GM19468 (cell line): ENCODE measurements around the gene RAB3B.
A peak's percentile ranks its signal among the peaks of the same experiment; 100 is the strongest.
"Not testable (repeated sequence)": the region's sequence is repeated elsewhere in the genome, so short reads cannot be mapped to it uniquely, and the experiment has no call there.

Source experiments
- ATAC-seq: cut with Tn5 transposase; IDR thresholded peaks from one replicate; pipeline ENCODE4 v1.9.1; 2021; ENCODE audit warnings: mild to moderate bottlenecking, moderate library complexity, moderate number of reproducible peaks; ENCODE audit not compliant: unreplicated experiment; ENCODE audit errors: extremely low read depth

RAB3B gene

DNA sequence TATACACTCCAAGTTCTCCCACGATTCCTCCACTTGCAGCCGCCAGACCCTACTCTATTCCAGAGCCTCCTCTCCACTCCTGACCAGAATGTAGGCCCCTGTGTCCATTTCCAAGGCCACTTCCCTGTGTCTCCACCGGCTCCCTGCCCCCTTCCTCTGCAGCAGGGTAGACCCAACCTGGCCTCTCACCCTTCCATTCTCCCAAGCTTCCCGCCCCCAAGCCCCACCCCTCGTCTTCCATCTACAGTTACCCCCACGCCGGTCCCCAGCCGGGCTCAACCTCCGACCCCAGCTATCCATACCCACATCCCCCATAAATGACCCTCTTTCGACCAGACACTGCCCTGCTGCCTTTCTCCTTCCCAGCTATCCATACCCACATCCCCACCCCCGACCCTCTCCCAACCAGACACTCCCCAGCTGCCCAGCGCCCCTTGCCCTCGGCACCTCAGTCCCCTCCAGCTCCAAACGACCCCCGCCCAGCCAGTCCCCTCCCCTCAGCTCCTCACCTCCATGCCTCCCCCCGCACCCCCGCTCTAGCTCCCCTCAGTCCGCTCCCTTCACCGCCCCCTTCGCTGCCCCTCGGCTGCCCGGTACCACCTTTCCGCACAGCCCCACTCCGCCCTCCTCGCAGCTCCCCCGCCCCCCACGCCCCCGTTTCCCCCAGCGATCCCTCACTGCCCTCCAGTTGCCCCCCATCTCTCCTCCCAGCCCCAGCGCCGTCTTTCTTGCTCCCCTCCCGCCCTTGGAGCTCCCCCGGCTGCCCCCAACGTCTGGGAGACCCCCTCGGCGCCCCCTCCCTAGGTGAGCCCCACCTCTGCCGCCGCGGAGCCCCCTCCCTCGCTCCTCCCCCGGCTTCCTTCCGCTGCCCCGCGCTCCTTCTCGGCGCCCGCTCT lies 670 bp downstream of the RAB3B start:
- ATAC-seq, result no peak

DNA sequence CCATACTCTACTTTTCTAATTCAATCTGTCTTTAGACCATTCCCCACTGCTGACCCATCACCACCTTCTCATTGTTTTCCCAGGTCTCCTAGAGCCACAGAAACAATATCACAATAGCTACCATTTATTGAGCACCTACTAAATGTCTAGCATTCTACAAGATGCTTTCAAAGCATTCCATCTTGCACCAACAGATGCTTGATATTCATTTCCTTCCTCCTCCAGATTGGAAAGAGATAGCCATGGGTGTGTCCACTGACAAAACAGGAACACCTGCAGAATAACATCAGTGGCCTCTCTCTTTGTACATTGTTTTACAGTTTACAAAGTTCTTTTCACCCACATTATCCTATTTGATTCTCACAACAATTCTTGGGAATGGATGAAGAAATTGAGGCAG lies 2.2 kb downstream of the RAB3B start:
- no peak for ATAC-seq

DNA sequence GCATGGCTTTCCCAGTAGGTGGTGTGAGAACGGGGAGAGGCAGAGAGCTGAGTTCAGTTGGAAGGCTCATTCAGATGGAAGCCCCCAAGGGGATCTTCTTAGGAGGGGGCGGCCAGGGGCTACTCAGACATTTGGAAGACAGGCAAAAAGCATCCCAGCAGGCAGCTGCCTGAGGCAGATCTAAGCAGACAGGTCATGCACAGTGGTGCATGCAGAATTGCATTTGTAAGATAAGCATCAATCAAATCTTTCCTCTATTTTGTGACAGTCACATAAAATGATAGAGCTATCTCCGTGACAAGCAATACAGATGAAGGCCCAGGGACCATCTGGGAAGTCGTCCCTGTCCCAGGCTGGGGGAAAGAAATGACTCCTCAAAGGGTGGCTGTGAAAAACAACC lies 3.8 kb downstream of the RAB3B start:
- no peak for ATAC-seq

DNA sequence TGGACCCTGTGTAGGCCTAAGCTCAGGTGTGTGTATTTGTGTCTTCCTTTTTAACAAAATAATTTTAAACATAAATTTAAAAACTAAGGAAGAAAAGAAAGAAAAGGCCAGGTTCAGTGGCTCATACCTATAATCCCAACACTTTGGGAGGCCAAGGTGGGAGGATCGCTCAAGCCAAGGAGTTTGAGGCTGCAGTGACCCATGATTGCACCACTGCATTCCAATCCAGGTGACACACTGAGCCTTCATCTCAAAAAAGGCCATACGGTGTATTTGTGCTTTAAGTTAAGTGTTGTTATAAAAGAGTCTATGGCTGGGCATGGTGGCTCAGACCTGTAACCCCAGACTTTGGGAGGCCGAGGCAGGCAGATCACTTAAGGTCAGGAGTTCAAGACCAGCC lies 8.3 kb downstream of the RAB3B start:
- ATAC-seq, result no peak

DNA sequence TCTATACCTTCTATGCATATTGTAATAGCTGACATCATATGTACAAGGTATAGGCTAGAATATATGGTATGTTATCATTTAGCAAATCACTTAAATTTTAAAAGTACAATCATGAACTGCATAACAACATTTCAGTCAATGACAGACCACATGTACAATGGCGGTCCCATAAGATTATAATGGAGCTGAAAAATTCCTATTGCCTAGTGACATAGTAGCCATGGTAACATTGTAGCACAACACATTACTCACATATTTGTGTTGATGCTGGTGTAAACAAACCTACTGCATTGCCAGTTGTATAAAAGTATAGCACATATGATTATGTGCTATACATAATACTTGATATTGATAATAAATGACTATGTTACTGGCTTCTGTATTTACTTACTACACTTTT lies 8.9 kb downstream of the RAB3B start:
- no peak for ATAC-seq

DNA sequence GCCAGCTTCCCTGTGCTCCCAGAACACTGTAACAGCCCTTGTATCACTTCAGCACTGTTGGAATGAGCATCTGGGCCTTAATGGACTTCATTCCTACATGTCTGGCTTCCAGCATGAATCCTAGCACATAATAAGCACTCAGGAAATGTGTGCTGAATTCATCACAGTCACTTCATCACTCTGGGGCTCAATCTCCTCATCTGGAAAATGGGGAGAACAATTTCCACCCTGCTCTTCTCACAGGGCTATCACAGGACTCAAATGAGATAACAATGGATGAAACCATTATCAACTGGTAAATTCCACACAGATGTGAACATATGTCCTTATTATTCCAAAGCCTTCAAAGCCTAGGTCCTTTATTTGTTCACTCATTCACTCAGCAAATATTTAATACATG lies 12.4 kb downstream of the RAB3B start:
- ATAC-seq, result no peak

DNA sequence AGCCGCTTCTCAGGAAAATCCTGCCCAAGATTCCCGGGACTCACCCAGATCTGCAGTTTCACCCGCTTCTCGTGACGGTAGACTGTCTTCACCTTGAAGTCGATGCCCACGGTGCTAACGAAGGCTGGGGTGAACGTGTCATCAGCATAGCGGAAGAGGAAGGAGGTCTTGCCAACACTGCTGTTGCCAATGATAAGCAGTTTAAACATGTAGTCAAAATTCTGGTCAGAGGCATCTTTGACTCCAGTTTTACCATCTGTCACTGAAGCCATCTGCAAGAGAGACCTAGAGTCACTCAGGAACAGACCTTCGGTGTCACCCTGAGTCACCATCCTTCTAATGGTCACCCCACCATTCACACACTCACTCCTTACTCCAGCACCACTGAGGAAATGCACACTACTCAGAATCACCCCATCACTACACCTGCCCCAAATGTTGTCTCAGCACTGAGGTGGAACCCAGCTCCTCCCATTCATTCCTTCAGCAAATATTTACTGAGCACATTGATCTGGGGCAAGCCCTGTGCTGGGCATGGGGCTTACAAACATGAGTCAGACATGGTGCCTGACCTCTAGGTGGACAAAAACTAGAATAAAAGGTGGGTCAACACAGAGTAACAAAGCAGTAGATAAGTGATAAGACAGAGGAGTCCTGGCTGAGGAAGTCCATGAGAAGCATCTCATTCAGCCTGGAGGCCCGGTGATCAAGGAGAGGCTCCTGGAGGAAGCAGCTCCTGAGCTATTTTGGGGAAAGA lies 13.5 kb downstream of the RAB3B start:
- no peak for ATAC-seq

DNA sequence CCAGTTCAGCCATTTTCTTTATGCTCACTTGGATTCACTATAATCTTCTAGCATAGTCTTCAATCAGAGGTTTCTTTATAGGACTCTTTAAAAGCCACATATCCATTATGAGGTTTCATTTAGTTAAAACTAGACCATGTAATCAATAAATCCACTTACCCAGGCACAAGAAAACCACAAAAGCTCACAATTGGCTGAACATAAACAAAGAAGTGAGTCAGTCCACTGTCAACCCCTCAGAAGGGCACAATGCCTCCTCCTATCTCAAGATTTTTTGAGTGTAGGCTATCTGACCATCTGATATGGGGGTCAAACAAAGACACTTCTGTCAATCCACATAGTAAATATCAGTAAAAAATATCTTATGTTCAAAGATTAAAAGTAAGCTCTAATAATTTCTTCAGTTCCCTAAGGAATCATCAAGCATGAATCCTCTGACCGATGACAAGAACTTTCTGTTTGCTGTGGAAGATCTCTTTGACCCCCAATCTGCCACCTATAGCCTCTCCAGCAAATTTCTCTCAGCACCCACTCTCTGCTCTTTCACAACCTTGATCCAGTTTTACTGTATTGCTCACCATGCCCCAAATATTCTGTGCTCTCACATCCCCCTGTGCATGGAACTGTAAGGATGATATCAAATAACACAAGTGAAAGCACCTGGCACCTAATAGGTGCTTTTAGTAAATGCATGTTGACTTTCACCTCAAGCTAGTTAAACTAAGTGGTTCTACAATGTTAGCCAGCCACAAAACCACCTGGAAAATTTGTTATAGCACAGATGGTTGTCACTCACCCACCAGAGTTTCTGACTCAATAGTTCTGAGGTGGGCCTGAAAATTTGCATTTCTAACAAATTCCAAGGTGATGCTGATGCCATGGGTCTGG lies 16.7 kb downstream of the RAB3B start:
- ATAC-seq, result peak; percentile 16

DNA sequence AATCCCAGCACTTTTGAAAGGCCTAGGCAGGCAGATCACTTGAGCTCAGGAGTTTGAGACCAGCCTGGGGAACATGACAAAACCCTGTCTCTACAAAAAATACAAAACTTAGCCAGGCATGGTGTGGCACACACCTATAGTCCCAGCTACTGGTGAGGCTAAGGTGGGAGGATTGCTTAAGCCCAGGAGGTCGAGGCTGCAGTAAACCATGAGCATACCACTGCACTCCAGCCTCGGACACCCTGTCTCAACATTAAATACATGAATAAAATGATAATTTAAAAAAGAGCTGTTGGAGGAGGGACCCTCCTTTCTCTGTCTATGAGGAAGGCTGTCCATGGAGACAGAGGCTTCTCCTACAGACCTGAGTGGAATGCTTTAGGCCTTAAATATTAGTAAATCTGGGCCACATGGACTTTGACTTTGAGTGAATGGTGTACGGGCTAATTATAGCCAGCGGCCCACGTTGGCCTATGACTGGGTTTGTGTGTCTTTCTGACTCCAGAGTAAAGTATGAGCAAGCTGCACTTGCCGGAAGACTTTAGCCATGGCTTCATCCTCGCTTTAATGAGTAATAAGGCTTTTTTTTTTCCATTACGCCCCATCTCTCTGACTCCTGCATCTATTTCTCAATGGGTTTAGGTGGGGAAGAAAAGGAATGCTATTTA lies 21.3 kb downstream of the RAB3B start:
- ATAC-seq, result no peak

DNA sequence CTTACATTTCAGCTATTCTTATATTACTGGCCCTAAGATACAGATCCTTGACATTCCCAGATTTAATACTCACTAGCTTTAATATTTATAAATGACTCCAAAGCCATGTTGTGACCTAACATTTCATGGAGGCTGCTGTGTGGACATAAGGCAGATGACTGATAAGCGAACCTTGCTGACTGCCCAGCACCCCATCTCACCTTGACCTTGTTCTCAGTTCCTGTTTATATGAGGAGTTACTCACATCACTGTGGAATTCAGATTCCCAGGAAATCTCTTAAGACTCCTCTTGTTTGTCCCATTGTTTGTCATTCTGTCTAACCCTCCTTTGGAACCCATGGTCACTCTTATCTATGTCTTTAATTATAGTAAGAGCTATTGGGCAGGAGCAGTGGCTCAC lies 21.9 kb downstream of the RAB3B start:
- no peak for ATAC-seq

DNA sequence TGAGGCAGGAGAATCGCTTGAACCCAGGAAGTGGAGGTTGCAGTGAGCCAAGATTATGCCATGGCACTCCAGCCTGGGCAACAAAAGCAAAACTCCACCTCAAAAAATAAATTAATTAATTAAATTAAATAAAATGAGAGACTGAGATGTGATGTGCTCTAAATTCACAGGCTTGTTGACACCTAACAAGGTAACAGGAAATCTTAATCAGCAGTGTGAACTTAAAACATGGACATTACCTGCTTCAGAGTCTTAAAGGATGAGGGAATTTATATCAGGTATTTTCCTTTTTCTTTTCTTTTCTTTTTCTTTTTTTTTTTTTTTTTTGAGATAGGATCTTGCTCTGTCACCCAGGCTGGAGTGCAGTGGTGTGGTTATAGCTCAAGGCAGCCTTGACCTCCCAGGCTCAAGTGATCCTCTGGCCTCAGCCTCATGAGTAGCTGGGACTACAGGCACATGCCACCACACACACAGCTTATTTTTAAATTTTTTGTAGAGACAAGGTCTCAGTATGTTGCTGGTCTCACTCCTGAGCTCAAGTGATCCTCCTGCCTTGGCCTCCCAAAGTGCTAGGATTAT lies 23.2 kb downstream of the RAB3B start:
- not testable (repeated sequence) for ATAC-seq

DNA sequence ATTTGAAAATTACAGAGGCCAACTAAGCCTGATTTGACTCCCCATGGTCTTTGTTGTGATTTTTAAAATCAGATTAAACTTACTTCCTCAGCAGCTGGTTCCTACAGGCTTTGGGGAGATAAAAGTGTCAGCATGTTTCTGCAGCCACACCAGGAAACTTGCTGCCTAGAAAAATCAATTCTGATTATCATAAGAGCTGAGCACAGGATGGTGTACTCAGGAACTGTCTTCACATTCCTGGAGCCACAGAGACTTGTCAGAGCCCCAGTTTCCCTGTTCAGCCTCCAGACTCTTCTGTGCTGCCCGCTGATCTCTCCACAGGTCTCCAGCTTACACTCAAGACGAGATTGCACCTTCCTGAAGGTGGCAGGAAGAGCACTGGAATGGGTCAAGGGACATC lies 23.9 kb downstream of the RAB3B start:
- ATAC-seq, result no peak

DNA sequence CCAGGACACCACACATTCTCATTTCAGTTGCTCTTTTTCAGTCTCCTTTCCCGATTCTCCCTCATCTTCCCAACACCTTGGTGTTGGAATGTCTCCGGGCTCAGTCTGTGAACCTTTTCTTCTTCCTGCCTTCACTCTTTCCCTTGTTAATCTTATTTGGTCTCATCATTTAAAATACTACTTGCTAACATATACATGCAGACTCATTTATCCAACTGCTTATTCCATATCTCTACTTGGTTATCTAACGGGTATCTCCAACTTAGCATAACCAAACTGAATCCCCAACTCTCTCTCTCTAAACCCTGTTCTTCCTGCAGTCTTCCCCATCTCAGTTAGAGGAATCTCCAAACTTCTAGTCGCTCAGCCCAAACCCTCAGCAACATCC lies 26.2 kb downstream of the RAB3B start:
- no peak for ATAC-seq

DNA sequence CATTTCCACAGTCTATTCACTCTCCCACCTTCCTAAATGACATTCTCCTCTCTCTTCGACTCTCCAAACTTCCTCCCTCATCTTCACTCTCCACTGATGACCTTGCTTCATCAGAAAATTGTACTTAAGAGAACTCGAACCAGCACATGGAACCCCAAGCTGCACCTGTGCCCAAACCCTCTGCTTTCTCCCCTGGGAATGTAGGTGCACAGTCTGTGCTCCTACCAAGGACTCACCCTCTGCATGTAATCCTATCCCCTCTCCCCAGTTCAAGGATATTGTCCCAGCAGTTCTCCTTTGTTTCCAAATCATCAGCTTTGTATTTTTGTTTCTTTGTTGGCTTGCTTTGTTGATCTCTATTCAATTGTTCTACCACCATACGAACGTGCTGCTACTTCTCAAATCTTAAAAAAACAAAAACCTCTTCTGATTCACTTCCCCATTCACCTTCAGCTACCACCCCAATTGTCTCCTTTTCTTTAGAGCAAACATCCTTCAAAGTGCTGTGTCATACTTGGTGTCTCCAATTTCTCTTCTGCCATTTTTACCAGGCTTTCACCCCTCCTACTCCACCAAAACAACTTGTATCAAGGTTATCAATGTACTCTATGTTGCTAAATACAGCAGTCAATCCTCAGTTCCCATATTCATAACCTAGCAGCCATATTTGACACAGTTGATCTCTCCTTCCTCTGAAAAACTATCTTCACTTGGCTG lies 26.8 kb downstream of the RAB3B start:
- ATAC-seq, result no peak

DNA sequence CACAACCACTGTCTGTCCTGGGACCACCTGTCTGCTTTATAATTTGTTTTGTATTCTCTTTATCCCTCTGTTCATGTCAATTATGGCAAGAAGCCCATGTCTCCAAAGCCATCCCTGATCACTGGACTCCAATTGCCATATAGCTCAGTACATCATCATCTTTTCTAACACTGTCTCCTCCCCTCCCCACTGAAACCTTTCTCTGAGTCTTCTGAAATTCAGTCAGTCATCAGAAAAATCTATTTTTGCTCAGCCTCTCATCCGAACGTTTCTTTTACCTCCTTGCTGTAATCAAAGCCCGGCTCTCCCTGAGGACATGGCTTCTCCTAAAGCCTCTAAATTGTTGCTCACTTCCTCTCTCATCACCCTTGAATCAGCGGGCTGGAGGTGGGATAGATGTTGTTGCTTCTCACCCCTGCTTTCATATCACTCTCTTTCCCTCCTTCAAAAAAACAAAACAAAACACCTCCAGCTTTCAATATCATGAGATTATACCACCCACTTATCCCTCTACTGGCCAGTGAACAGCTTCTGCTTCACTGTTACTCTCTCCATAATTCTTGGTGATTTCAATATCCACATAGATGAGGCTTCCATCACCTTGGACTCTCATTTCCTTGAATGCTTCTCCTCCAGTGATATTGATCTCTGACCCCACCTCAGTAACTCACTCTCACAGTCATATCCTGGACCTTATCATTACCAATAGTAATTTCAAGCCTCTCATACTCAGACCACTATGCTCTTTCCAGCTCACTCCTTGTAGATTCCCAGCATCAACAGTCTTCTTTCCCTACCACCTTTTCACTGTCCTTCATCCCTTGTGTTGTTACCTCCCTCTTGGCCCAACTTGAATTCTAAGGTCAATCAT lies 27.8 kb downstream of the RAB3B start:
- ATAC-seq, result no peak

DNA sequence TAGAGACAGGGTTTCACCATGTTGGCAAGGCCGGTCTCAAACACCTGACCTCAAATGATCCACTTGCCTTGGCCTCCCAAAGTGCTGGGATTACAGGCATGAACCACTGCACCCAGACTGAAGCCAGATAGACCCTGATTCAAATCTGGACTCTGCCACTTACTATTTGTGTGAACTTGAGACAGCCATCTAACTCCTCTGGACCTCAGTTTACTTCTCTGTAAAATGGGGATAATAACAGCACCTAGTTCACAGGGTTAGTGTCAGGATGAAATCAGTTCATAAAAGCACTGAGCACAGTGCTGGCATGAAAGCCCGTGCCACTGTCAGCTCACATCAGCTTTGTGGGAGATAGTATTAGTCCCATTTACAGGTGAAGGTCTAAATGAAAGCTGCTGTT lies 28.5 kb downstream of the RAB3B start:
- no peak for ATAC-seq

DNA sequence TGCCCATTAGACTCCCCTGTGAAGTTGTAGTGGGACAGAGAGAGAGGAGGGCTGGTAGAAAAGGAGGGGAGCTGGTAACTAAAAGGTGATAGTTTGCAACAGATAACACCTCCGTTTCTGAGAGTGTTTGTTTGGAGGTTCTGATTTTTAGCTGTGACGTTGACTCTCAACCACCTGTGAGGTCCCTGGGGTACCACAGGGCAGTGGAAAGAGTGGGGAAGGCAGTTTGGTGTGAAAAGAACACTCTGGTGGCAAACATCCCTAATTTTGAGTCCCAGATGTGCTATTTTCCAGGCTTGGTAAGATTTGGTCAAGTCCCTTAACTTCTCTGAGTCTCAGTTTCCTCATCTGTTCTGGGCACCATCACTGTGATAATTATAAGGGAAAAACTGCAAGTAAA lies 29.3 kb downstream of the RAB3B start:
- no peak for ATAC-seq

DNA sequence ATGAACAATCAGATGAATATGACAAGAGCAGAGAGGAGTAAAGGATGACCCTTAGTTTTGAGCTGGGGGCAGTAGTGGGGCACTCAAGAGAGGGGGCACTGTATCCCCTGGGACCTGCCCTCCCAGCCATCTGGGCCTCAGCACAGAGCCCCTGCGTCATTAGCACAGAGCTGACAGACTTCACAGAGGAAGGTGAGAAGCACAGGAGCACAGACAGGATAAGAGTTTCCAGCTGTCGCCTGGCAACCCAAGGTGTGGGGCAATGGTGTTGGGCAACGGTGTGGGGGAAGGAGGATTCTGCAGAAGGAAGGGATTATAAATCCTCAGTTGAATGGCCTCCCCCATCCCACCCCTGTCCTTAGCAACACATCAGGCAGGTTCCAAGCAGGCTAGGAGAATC lies 30.2 kb downstream of the RAB3B start:
- no peak for ATAC-seq
